Neural cell (in vitro differentiated cells): ENCODE data around the gene ARHGEF7. TPM values are rescaled to one million over a fixed set of nuclear protein-coding genes. Genes with fewer than 3 reads are reported as not detected.

ENCODE experiments used
- H2AFZ ChIP-seq: fragments of 200-600, 300-800 bp; sonication (generic), shearing (Covaris generic); 2 replicates; pipeline ENCODE4 v1.6.0; 2014; ENCODE audit warnings: low read depth, mild to moderate bottlenecking, antibody characterized with exemption, low read length, moderate library complexity
- H3F3A ChIP-seq: fragments of 200-600 bp; shearing (Covaris generic); 2 replicates; pipeline ENCODE4 v1.6.1; 2016; ENCODE audit warnings: mild to moderate bottlenecking, moderate library complexity, mixed read lengths, antibody characterized with exemption, low read length; ENCODE audit not compliant: insufficient read depth, poor library complexity, severe bottlenecking
- H3K27ac ChIP-seq: fragments of 200-600, 300-800 bp; sonication (generic), shearing (Covaris generic); 2 replicates; pipeline ENCODE4 v1.5.1; 2014; ENCODE audit warnings: mild to moderate bottlenecking, low read length, moderate library complexity
- H3K27me3 ChIP-seq: fragments of 300-800, 200-600 bp; sonication (generic), shearing (Covaris generic); 2 replicates; pipeline ENCODE4 v1.6.0; 2014; ENCODE audit warnings: mild to moderate bottlenecking, low read depth, low read length, moderate library complexity; ENCODE audit not compliant: insufficient read depth
- H3K36me3 ChIP-seq: fragments of 300-800, 200-600 bp; sonication (generic), shearing (Covaris generic); 2 replicates; pipeline ENCODE4 v1.5.1; 2014; ENCODE audit warnings: mild to moderate bottlenecking, antibody characterized with exemption, low read length, moderate library complexity; ENCODE audit not compliant: insufficient read depth
- H3K4me2 ChIP-seq: fragments of 300-800, 200-600 bp; sonication (generic), shearing (Covaris generic); 2 replicates; pipeline ENCODE4 v1.6.0; 2014; ENCODE audit warnings: mild to moderate bottlenecking, low read length
- H3K4me3 ChIP-seq: fragments of 300-800, 200-600 bp; sonication (generic), shearing (Covaris generic); 2 replicates; pipeline ENCODE4 v1.5.1; 2014; ENCODE audit warnings: mild to moderate bottlenecking, low read length, moderate library complexity
- H3K79me2 ChIP-seq: fragments of 200-600 bp; shearing (Covaris generic); replicated peaks from 2 replicates; pipeline ENCODE4 v1.6.0; 2014; ENCODE audit warnings: mild to moderate bottlenecking, low read length, moderate library complexity; ENCODE audit not compliant: insufficient read depth
- H3K9ac ChIP-seq: fragments of 300-800, 200-600 bp; sonication (generic), shearing (Covaris generic); 2 replicates; pipeline ENCODE4 v1.6.1; 2016; ENCODE audit warnings: mild to moderate bottlenecking, low read length, mixed read lengths
- H3K9me2 ChIP-seq: fragments of 200-600 bp; shearing (Covaris generic); 2 replicates; pipeline ENCODE4 v1.6.1; 2016; ENCODE audit warnings: mild to moderate bottlenecking, low read length, mixed read lengths; ENCODE audit not compliant: insufficient read depth
- H3K9me3 ChIP-seq: fragments of 200-600, 300-800 bp; sonication (generic), shearing (Covaris generic); 2 replicates; pipeline ENCODE4 v1.6.1; 2016; ENCODE audit warnings: mild to moderate bottlenecking, mixed run types, low read length, moderate library complexity, mixed read lengths
- H4K20me1 ChIP-seq: fragments of 200-600 bp; shearing (Covaris generic); 2 replicates; pipeline ENCODE4 v1.6.1; 2016; ENCODE audit warnings: mild to moderate bottlenecking, mixed run types; ENCODE audit not compliant: insufficient read depth
- EP300 ChIP-seq: fragments of 450-650 bp; conservative IDR thresholded peaks from 2 replicates; pipeline ENCODE4 v1.6.1; 2014; ENCODE audit warnings: antibody characterized with exemption, mild to moderate bottlenecking, moderate library complexity; ENCODE audit not compliant: poor library complexity, severe bottlenecking
- EZH2 ChIP-seq: fragments of 200-600, 300-800 bp; shearing (Covaris generic), sonication (generic); IDR thresholded peaks from 2 replicates; pipeline ENCODE4 v1.6.1; 2014; ENCODE audit warnings: antibody characterized with exemption, low read length, borderline replicate concordance, mild to moderate bottlenecking; ENCODE audit not compliant: insufficient read depth, poor library complexity, severe bottlenecking
- MXI1 ChIP-seq: fragments of 450-650 bp; conservative IDR thresholded peaks from 2 replicates; pipeline ENCODE4 v1.6.1; 2014; ENCODE audit warnings: antibody characterized with exemption, mild to moderate bottlenecking; ENCODE audit not compliant: poor library complexity, severe bottlenecking
- POLR2AphosphoS5 ChIP-seq: IDR thresholded peaks from 2 replicates; pipeline ENCODE4 v1.6.1; 2012
- RAD21 ChIP-seq: fragments of 450-650 bp; conservative IDR thresholded peaks from 2 replicates; pipeline ENCODE4 v1.6.1; 2014; ENCODE audit warnings: antibody characterized with exemption, mild to moderate bottlenecking, moderate library complexity
- SMC3 ChIP-seq: fragments of 450-650 bp; conservative IDR thresholded peaks from 2 replicates; pipeline ENCODE4 v1.6.1; 2014; ENCODE audit warnings: antibody characterized with exemption, mild to moderate bottlenecking, moderate library complexity; ENCODE audit not compliant: poor library complexity
- TAF1 ChIP-seq: IDR thresholded peaks from 2 replicates; pipeline ENCODE4 v1.6.1; 2012; ENCODE audit warnings: low read depth
- polyA plus RNA-seq: library from polyadenylated mRNA; depleted of rRNA; stranded (reverse); fragments of >200 nt; gene quantifications from 2 replicates; pipeline ENCODE4 v1.2.3, GENCODE V29; 2014
- TF ChIP-seq, protein P1 (sequence below): IDR thresholded peaks from 2 replicates; pipeline ENCODE4 v1.6.1; 2012; ENCODE audit warnings: borderline replicate concordance
- TF ChIP-seq, protein P2 (sequence below): fragments of 450-650 bp; IDR thresholded peaks from 2 replicates; pipeline ENCODE4 v1.5.1; 2014; ENCODE audit warnings: antibody characterized with exemption, mild to moderate bottlenecking, moderate library complexity; ENCODE audit not compliant: poor library complexity, severe bottlenecking

ARHGEF7 gene
- polyA plus RNA-seq, 1 donor from 2014 or later: 155 TPM

DNA sequence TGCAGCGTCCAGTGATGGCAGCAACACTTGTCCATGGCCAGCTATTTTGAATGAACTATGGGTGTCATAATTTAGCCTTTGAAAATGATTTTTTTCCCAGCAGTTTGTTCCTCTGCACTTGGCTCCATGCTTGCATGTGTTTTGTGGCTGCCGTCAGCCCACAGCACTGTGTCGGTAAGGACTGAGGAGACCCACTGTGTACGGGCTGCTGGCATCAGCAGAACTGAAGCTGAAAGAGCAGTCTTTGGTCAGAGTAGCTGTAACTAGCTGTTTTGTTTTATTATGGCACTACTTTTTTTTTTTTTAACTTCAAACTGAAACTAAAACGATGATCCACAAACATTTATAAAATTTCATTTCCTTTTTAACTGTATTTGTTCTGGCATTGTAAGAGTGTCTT lies 155.0 kb downstream of the ARHGEF7 start:
- H4K20me1 ChIP-seq: no peaks in the 10 kb centered on the region
- no peaks in the 10 kb centered on the region for H3F3A ChIP-seq
- H2AFZ ChIP-seq: no peak overlapping the region
- no peak overlapping the region for H3K4me2 ChIP-seq
- no peak overlapping the region for H3K9ac ChIP-seq
- H3K9me3 ChIP-seq: no peaks in the 10 kb centered on the region
- TF ChIP-seq POLR2AphosphoS5 (no peak), TAF1 (no peak), EP300 (no peak), SMC3 (no peak), EZH2 (no peak), MXI1 (no peak), RAD21 (no peak)
- TF ChIP-seq, protein P1, sequence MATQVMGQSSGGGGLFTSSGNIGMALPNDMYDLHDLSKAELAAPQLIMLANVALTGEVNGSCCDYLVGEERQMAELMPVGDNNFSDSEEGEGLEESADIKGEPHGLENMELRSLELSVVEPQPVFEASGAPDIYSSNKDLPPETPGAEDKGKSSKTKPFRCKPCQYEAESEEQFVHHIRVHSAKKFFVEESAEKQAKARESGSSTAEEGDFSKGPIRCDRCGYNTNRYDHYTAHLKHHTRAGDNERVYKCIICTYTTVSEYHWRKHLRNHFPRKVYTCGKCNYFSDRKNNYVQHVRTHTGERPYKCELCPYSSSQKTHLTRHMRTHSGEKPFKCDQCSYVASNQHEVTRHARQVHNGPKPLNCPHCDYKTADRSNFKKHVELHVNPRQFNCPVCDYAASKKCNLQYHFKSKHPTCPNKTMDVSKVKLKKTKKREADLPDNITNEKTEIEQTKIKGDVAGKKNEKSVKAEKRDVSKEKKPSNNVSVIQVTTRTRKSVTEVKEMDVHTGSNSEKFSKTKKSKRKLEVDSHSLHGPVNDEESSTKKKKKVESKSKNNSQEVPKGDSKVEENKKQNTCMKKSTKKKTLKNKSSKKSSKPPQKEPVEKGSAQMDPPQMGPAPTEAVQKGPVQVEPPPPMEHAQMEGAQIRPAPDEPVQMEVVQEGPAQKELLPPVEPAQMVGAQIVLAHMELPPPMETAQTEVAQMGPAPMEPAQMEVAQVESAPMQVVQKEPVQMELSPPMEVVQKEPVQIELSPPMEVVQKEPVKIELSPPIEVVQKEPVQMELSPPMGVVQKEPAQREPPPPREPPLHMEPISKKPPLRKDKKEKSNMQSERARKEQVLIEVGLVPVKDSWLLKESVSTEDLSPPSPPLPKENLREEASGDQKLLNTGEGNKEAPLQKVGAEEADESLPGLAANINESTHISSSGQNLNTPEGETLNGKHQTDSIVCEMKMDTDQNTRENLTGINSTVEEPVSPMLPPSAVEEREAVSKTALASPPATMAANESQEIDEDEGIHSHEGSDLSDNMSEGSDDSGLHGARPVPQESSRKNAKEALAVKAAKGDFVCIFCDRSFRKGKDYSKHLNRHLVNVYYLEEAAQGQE: no peak
- TF ChIP-seq, protein P2, sequence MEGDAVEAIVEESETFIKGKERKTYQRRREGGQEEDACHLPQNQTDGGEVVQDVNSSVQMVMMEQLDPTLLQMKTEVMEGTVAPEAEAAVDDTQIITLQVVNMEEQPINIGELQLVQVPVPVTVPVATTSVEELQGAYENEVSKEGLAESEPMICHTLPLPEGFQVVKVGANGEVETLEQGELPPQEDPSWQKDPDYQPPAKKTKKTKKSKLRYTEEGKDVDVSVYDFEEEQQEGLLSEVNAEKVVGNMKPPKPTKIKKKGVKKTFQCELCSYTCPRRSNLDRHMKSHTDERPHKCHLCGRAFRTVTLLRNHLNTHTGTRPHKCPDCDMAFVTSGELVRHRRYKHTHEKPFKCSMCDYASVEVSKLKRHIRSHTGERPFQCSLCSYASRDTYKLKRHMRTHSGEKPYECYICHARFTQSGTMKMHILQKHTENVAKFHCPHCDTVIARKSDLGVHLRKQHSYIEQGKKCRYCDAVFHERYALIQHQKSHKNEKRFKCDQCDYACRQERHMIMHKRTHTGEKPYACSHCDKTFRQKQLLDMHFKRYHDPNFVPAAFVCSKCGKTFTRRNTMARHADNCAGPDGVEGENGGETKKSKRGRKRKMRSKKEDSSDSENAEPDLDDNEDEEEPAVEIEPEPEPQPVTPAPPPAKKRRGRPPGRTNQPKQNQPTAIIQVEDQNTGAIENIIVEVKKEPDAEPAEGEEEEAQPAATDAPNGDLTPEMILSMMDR: no peak
- no peaks in the 10 kb centered on the region for H3K9me2 ChIP-seq
- no peaks in the 10 kb centered on the region for H3K27me3 ChIP-seq
- H3K4me3 ChIP-seq: no peak overlapping the region
- no peaks in the 10 kb centered on the region for H3K79me2 ChIP-seq
- H3K36me3 ChIP-seq: no peaks in the 10 kb centered on the region
- H3K27ac ChIP-seq: no peak overlapping the region

- Histone ChIP-seq H3F3A (no peaks in the 10 kb centered on the region), H3K27ac (no peak overlapping the region), H3K36me3 (no peaks in the 10 kb centered on the region), H3K27me3 (no peaks in the 10 kb centered on the region), H3K9ac (no peak overlapping the region), H3K9me3 (no peaks in the 10 kb centered on the region), H3K79me2 (no peaks in the 10 kb centered on the region), H4K20me1 (no peaks in the 10 kb centered on the region), H3K4me3 (no peak overlapping the region), H3K4me2 (no peak overlapping the region), H3K9me2 (no peaks in the 10 kb centered on the region), H2AFZ (no peak overlapping the region)
- TF ChIP-seq, protein P2: no peak
- no peak for TF ChIP-seq POLR2AphosphoS5
- TF ChIP-seq MXI1: no peak
Measured at GRCh38 chr13:111270765-111271698, 155.9 kb downstream of the ARHGEF7 start.
